Central memory CD8-positive, alpha-beta T cell (primary cell): ENCODE data around the gene RAB39A.
A peak's percentile ranks its signal among the peaks of the same experiment; 100 is the strongest.

ENCODE experiments used
- ATAC-seq: fragments of 150-1000 bp; cut with Tn5 transposase; replicated peaks from 2 replicates; pipeline ENCODE4 v1.10.0; 2022; ENCODE audit warnings: mild to moderate bottlenecking, moderate FRiP score, moderate number of reproducible peaks; ENCODE audit not compliant: poor library complexity, severe bottlenecking; ENCODE audit errors: extremely low read depth
- DNase-seq, 2 donors: peaks; one replicate each; pipeline ENCODE4 v3.0.0; 2021; ENCODE audit warnings: low spot score in 2 of 2
- H3K27ac Mint-ChIP-seq: one replicate; pipeline ENCODE4 v1.8.0; 2022; ENCODE audit warnings: low read depth, mild to moderate bottlenecking, moderate library complexity, mixed read lengths
- H3K27me3 Mint-ChIP-seq: one replicate; pipeline ENCODE4 v1.8.0; 2022; ENCODE audit warnings: mixed read lengths
- H3K36me3 Mint-ChIP-seq: one replicate; pipeline ENCODE4 v1.8.0; 2022; ENCODE audit warnings: mild to moderate bottlenecking, moderate library complexity, mixed read lengths; ENCODE audit not compliant: insufficient read depth
- H3K4me1 Mint-ChIP-seq: one replicate; pipeline ENCODE4 v1.8.0; 2022; ENCODE audit warnings: mixed read lengths
- H3K4me3 Mint-ChIP-seq: one replicate; pipeline ENCODE4 v1.8.0; 2022; ENCODE audit warnings: mild to moderate bottlenecking, moderate library complexity, mixed read lengths
- H3K9me3 Mint-ChIP-seq: one replicate; pipeline ENCODE4 v1.8.0; 2022; ENCODE audit warnings: mixed read lengths

RAB39A gene

GRCh38 chr11:108009497-108010370 lies 81.5 kb downstream of the RAB39A start:
- peak; percentile 5 for ATAC-seq
- peak overlapping the region; percentile 99 for H3K27ac Mint-ChIP-seq
- no peak for DNase-seq
- peaks cover 16% of the 10 kb centered on the region for H3K36me3 Mint-ChIP-seq
- peak overlapping the region; percentile 98 for H3K4me3 Mint-ChIP-seq
- H3K27me3 Mint-ChIP-seq: no peaks in the 10 kb centered on the region
- H3K4me1 Mint-ChIP-seq: peaks cover 19% of the 10 kb centered on the region
- no peaks in the 10 kb centered on the region for H3K9me3 Mint-ChIP-seq

GRCh38 chr11:108012139-108012725 lies 84.0 kb downstream of the RAB39A start:
- no peak for ATAC-seq
- peaks cover 18% of the 10 kb centered on the region for H3K36me3 Mint-ChIP-seq
- no peak overlapping the region for H3K4me3 Mint-ChIP-seq
- peaks cover 19% of the 10 kb centered on the region for H3K4me1 Mint-ChIP-seq
- H3K27me3 Mint-ChIP-seq: no peaks in the 10 kb centered on the region
- no peak overlapping the region for H3K27ac Mint-ChIP-seq
- no peaks in the 10 kb centered on the region for H3K9me3 Mint-ChIP-seq
- DNase-seq: no peak
